Gastroesophageal sphincter (tissue), 2 donors: ENCODE measurements around the gene SLC8A1.

ENCODE experiments used
- POLR2A ChIP-seq, 2 donors: fragments of 450-650 bp; IDR thresholded peaks; one replicate each; pipeline ENCODE4 v1.6.1; 2017; ENCODE audit warnings: antibody characterized with exemption in 2 of 2, mild to moderate bottlenecking in 2 of 2, moderate library complexity in 1 of 2
- POLR2AphosphoS5 ChIP-seq: sonication (generic); formaldehyde crosslinking; IDR thresholded peaks from one replicate; pipeline ENCODE4 v1.6.1; 2017; ENCODE audit warnings: antibody characterized with exemption

DNA sequence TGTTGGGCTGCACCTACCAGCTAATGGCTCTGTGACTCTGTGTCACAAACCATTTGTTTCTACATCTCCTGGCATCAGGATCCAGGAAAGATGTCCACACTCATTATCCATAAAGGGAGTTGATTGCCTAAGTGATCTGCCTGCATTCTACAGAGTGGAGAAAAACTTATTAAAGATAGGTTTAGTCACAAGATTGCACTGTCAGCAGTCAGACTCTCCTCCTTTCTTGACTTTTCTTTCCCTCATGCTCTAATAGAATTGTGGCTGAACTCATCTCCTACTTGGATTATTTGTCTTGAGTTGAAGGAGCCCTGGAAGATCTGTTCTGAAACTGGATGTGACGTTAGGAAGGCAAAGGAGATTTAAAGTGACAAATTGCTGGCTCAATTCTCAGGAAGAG, 152.7 kb downstream of the SLC8A1 start:
- TF ChIP-seq POLR2AphosphoS5 (no peak), POLR2A (IDR thresholded peaks at IDR 0.05) (no peak)
